SK-N-SH (cell line): Measurements from ENCODE around the gene SP100. TPM values are rescaled to one million over a fixed set of nuclear protein-coding genes. Genes with fewer than 3 reads are reported as not detected.
"Not testable (repeated sequence)": the region's sequence is repeated elsewhere in the genome, so short reads cannot be mapped to it uniquely, and the experiment has no call there.

Experiments used
- CTCF ChIA-PET: fragments of 300-600, 350-600 bp; formaldehyde crosslinking; extraction: SDS; loops from one replicate; lab custom pipeline; 2021; lab: Yijun Ruan, JAX
- POLR2A ChIA-PET: fragments of 350-600 bp; sonication (Branson Sonifier 250); formaldehyde crosslinking; extraction: SDS; loops from one replicate; lab custom pipeline; 2020; ENCODE audit warnings: antibody characterized with exemption, inconsistent platforms; lab: Yijun Ruan, JAX
- DNase-seq: peaks from one replicate; pipeline ENCODE4 v3.0.0; 2012
- H2AFZ ChIP-seq: fragments of 200-600 bp; sonication (generic); 2 replicates; pipeline ENCODE4 v1.8.1; 2016; ENCODE audit warnings: antibody characterized with exemption, mild to moderate bottlenecking, low read depth
- H3F3A ChIP-seq: fragments of 200-600 bp; sonication (generic); replicated peaks from 2 replicates; pipeline ENCODE3; 2016; ENCODE audit warnings: antibody characterized with exemption, mild to moderate bottlenecking; ENCODE audit not compliant: insufficient read depth
- H3K27ac ChIP-seq, 2 experiments: fragments of 200-500 bp in 1 of 2; fragments of 200-600 bp in 1 of 2; sonication (Bioruptor generic) in 1 of 2; sonication (generic), shearing (Covaris generic) in 1 of 2; 2 replicates each; pipeline versions ENCODE4 v1.5.1 to v1.6.1; 2014 to 2016; ENCODE audit warnings: low read depth in 2 of 2, inconsistent platforms in 1 of 2, low read length in 1 of 2, mild to moderate bottlenecking in 1 of 2, mixed read lengths in 1 of 2
- H3K27me3 ChIP-seq: fragments of 200-600 bp; sonication (generic), shearing (Covaris generic); 2 replicates; pipeline ENCODE4 v1.6.1; 2016; ENCODE audit warnings: mixed run types; ENCODE audit not compliant: insufficient read depth
- H3K36me3 ChIP-seq, 2 experiments: fragments of 200-500 bp in 1 of 2; fragments of 200-600 bp in 1 of 2; sonication (Bioruptor generic) in 1 of 2; sonication (generic) in 1 of 2; replicated peaks in 1 of 2; 2 replicates each; pipeline versions ENCODE3 to v1.5.1; 2014 to 2016; ENCODE audit warnings: low read length in 1 of 2, mild to moderate bottlenecking in 1 of 2; ENCODE audit not compliant: insufficient read depth in 2 of 2, control insufficient read depth in 1 of 2
- H3K4me1 ChIP-seq, 2 experiments: fragments of 200-500 bp in 1 of 2; fragments of 200-600 bp in 1 of 2; sonication (Bioruptor generic) in 1 of 2; sonication (generic), shearing (Covaris generic) in 1 of 2; 2 replicates each; pipeline versions ENCODE4 v1.5.1 to v1.6.1; 2014 to 2016; ENCODE audit warnings: low read depth in 1 of 2, low read length in 1 of 2, mixed run types in 1 of 2; ENCODE audit not compliant: insufficient read depth in 2 of 2, control insufficient read depth in 1 of 2
- H3K4me2 ChIP-seq: fragments of 200-600 bp; sonication (generic), shearing (Covaris generic); 2 replicates; pipeline ENCODE4 v1.6.1; 2017; ENCODE audit warnings: mixed run types
- H3K4me3 ChIP-seq, 2 experiments: fragments of 200-500 bp in 1 of 2; fragments of 200-600 bp in 1 of 2; sonication (Bioruptor generic) in 1 of 2; sonication (generic), shearing (Covaris generic) in 1 of 2; 2 replicates each; pipeline versions ENCODE4 v1.5.1 to v1.8.1; 2014 to 2016; ENCODE audit warnings: low read depth in 2 of 2, inconsistent platforms in 1 of 2, low read length in 1 of 2, mild to moderate bottlenecking in 1 of 2, mixed read lengths in 1 of 2, moderate library complexity in 1 of 2
- H3K79me2 ChIP-seq: fragments of 200-600 bp; sonication (generic); 2 replicates; pipeline ENCODE4 v1.8.1; 2017; ENCODE audit warnings: mild to moderate bottlenecking; ENCODE audit not compliant: insufficient read depth
- H3K9ac ChIP-seq: fragments of 200-600 bp; sonication (generic); 2 replicates; pipeline ENCODE4 v1.6.1; 2017; ENCODE audit warnings: mixed run types
- H3K9me2 ChIP-seq: fragments of 200-600 bp; sonication (generic); 2 replicates; pipeline ENCODE4 v1.6.1; 2017; ENCODE audit warnings: mixed run types
- H3K9me3 ChIP-seq: fragments of 200-600 bp; sonication (generic); 2 replicates; pipeline ENCODE4 v1.6.1; 2017; ENCODE audit warnings: mixed run types, mild to moderate bottlenecking, moderate library complexity
- H4K20me1 ChIP-seq: fragments of 200-600 bp; sonication (generic); 2 replicates; pipeline ENCODE4 v1.6.1; 2017; ENCODE audit warnings: mild to moderate bottlenecking, mixed run types; ENCODE audit not compliant: insufficient read depth
- ELF1 ChIP-seq: IDR thresholded peaks from 2 replicates; pipeline ENCODE4 v1.4.0; 2012
- EP300 ChIP-seq, 2 experiments: IDR thresholded peaks; 2 replicates each; pipeline versions ENCODE4 v1.4.0 to v1.6.1; 2012; ENCODE audit warnings: borderline replicate concordance in 1 of 2, low read depth in 1 of 2, low read length in 1 of 2
- EZH2phosphoT487 ChIP-seq: fragments of 200-600 bp; sonication (generic); IDR thresholded peaks from 2 replicates; pipeline ENCODE4 v1.6.1; 2017; ENCODE audit warnings: low read depth, mixed run types, mild to moderate bottlenecking, antibody characterized with exemption, moderate library complexity, borderline replicate concordance
- FOSL2 ChIP-seq: IDR thresholded peaks from 2 replicates; pipeline ENCODE4 v1.4.0; 2012; ENCODE audit warnings: low read depth, mild to moderate bottlenecking, moderate library complexity, borderline replicate concordance
- FOXJ3 ChIP-seq: sonication (generic); formaldehyde crosslinking; IDR thresholded peaks from 2 replicates; pipeline ENCODE4 v1.5.1; 2020; ENCODE audit warnings: mild to moderate bottlenecking, missing genetic modification reagents
- GABPA ChIP-seq: IDR thresholded peaks from 2 replicates; pipeline ENCODE4 v1.4.0; 2012; ENCODE audit warnings: low read depth, mild to moderate bottlenecking
- GATA2 ChIP-seq: sonication (generic); formaldehyde crosslinking; IDR thresholded peaks from 2 replicates; pipeline ENCODE4 v1.5.0; 2020; ENCODE audit warnings: mild to moderate bottlenecking, missing genetic modification reagents
- JUND ChIP-seq: IDR thresholded peaks from 2 replicates; pipeline ENCODE4 v1.4.0; 2012
- MAX ChIP-seq: IDR thresholded peaks from 2 replicates; pipeline ENCODE4 v1.4.0; 2012; ENCODE audit warnings: low read depth
- MEF2A ChIP-seq: IDR thresholded peaks from 2 replicates; pipeline ENCODE4 v1.4.0; 2012; ENCODE audit warnings: low read depth, borderline replicate concordance
- NFIC ChIP-seq: IDR thresholded peaks from 2 replicates; pipeline ENCODE4 v1.4.0; 2012; ENCODE audit warnings: borderline replicate concordance
- NRF1 ChIP-seq: IDR thresholded peaks from 2 replicates; pipeline ENCODE4 v1.6.1; 2012; ENCODE audit warnings: low read depth, mild to moderate bottlenecking, low read length
- POLR2AphosphoS5 ChIP-seq: IDR thresholded peaks from 2 replicates; pipeline ENCODE4 v1.6.1; 2012; ENCODE audit warnings: low read depth, low read length
- RCOR1 ChIP-seq: fragments of 150-350 bp; IDR thresholded peaks from 2 replicates; pipeline ENCODE4 v1.6.1; 2017; ENCODE audit warnings: antibody characterized with exemption, low read length
- REST ChIP-seq: IDR thresholded peaks from 2 replicates; pipeline ENCODE4 v1.6.1; 2012; ENCODE audit warnings: mild to moderate bottlenecking, low read depth, low read length, moderate library complexity
- RFX5 ChIP-seq: IDR thresholded peaks from 2 replicates; pipeline ENCODE4 v1.6.1; 2012; ENCODE audit warnings: mild to moderate bottlenecking, improper control_type of control experiment, low read length
- RXRA ChIP-seq: IDR thresholded peaks from 2 replicates; pipeline ENCODE4 v1.4.0; 2012; ENCODE audit warnings: low read depth, mild to moderate bottlenecking, borderline replicate concordance
- SIN3A ChIP-seq: IDR thresholded peaks from 2 replicates; pipeline ENCODE4 v1.6.1; 2012; ENCODE audit warnings: low read depth, mild to moderate bottlenecking, low read length, moderate library complexity, borderline replicate concordance
- SMC3 ChIP-seq: IDR thresholded peaks from 2 replicates; pipeline ENCODE4 v1.6.1; 2012; ENCODE audit warnings: low read depth, low read length, improper control_type of control experiment
- TAF1 ChIP-seq: IDR thresholded peaks from 2 replicates; pipeline ENCODE4 v1.6.1; 2012; ENCODE audit warnings: low read depth, mild to moderate bottlenecking, low read length, moderate library complexity, borderline replicate concordance
- USF2 ChIP-seq: fragments of 150-350 bp; IDR thresholded peaks from 2 replicates; pipeline ENCODE4 v1.6.1; 2017; ENCODE audit warnings: antibody characterized with exemption, low read length, low read depth, borderline replicate concordance
- WGBS: methylation state at CpG from one replicate; pipeline ENCODE4 v1.1.6; 2017; ENCODE audit warnings: low lambda C conversion rate; 5-methylcytosine and 5-hydroxymethylcytosine counted together
- polyA plus RNA-seq, 3 experiments: library from polyadenylated mRNA; depleted of rRNA; stranded (reverse); fragments of >200 nt; gene quantifications; 2 replicates each; pipeline ENCODE4 v1.2.3, GENCODE V29; 2012

SP100 gene
- polyA plus RNA-seq, 1 of the 3 experiments (the other 2 are of a cell fraction), result 38.1 TPM

- ChIA-PET POLR2A (no interaction called here), CTCF (no interaction called here)
- WGBS, result 78% methylated on average over 7 of the region's 7 CpGs
- no peak for TF ChIP-seq EZH2phosphoT487
- no peak for TF ChIP-seq MEF2A
- TF ChIP-seq ELF1, result no peak
- TF ChIP-seq EP300 (IDR thresholded peaks at IDR 0.05; ENCODE audit: borderline replicate concordance in 1 of 2, low read depth in 1 of 2, low read length in 1 of 2), result no peak
- TF ChIP-seq GABPA, result no peak
- Histone ChIP-seq H3K27me3 (no peaks in the 10 kb centered on the region), H3K79me2 (no peaks in the 10 kb centered on the region), H3K9me3 (0 out of 2 replicates have a peak, but pooled peaks cover 4% of the 10 kb centered on the region), H3K4me1 (no peaks in the 10 kb centered on the region), H2AFZ (no peak overlapping the region), H3K36me3 (peaks cover 20 to 54% of the 10 kb centered on the region in 2 experiments), H3K9ac (no peak overlapping the region), H3F3A (no peaks in the 10 kb centered on the region), H3K27ac (no peak overlapping the region), H3K9me2 (no peaks in the 10 kb centered on the region), H3K4me3 (no peak overlapping the region), H4K20me1 (no peaks in the 10 kb centered on the region), H3K4me2 (no peak overlapping the region)
- no peak for DNase-seq
Measured at GRCh38 chr2:230400041-230400440, 16.0 kb upstream of the SP100 start.

GRCh38 chr2:230400454-230400853, 15.5 kb upstream of the SP100 start:
- H3K9me2 ChIP-seq, result no peaks in the 10 kb centered on the region
- DNase-seq, result no peak
- WGBS, result 73% methylated on average over 3 of the region's 5 CpGs
- no peak for TF ChIP-seq FOXJ3
- no peak for TF ChIP-seq GABPA
- no peak for TF ChIP-seq POLR2AphosphoS5
- TF ChIP-seq RXRA, result no peak
- no peak for TF ChIP-seq NRF1
- TF ChIP-seq JUND, result no peak
- no peak for TF ChIP-seq NFIC
- no peak for TF ChIP-seq GATA2 (CRISPR knock-in tag)
- no peak for TF ChIP-seq RFX5
- TF ChIP-seq RCOR1, result no peak
- no peak for TF ChIP-seq TAF1
- TF ChIP-seq EP300 (IDR thresholded peaks at IDR 0.05; ENCODE audit: borderline replicate concordance in 1 of 2, low read depth in 1 of 2, low read length in 1 of 2), result no peak
- no peak for TF ChIP-seq MEF2A
- TF ChIP-seq REST, result no peak
- no peak for TF ChIP-seq SMC3
- TF ChIP-seq FOSL2, result no peak
- no peak for TF ChIP-seq SIN3A
- TF ChIP-seq USF2, result no peak
- no peak for TF ChIP-seq MAX
- TF ChIP-seq, all 33 proteins: peak for 0
- ChIA-PET CTCF (no interaction called here), POLR2A (no interaction called here)
- Histone ChIP-seq H3K27me3 (no peaks in the 10 kb centered on the region), H4K20me1 (no peaks in the 10 kb centered on the region), H3F3A (no peaks in the 10 kb centered on the region), H3K4me2 (no peak overlapping the region), H3K9ac (no peak overlapping the region), H3K79me2 (no peaks in the 10 kb centered on the region), H3K4me3 (no peak overlapping the region), H3K4me1 (no peaks in the 10 kb centered on the region), H2AFZ (no peak overlapping the region), H3K36me3 (peaks cover 20 to 49% of the 10 kb centered on the region in 2 experiments), H3K27ac (no peak overlapping the region), H3K9me3 (0 out of 2 replicates have a peak, but pooled peaks cover 4% of the 10 kb centered on the region)

GRCh38 chr2:230401026-230401425, 15.0 kb upstream of the SP100 start:
- POLR2A ChIA-PET, H2AFZ ChIP-seq, H3K4me3 ChIP-seq, H3K27ac ChIP-seq, CTCF ChIA-PET, H4K20me1 ChIP-seq, H3K9me3 ChIP-seq, H3K9ac ChIP-seq, H3K4me2 ChIP-seq, H3F3A ChIP-seq, DNase-seq, H3K9me2 ChIP-seq, H3K4me1 ChIP-seq, H3K27me3 ChIP-seq, H3K79me2 ChIP-seq: not testable (repeated sequence)
- H3K36me3 ChIP-seq, result peaks cover 20 to 45% of the 10 kb centered on the region in 2 experiments
- WGBS, result 95% methylated on average over 2 of the region's 6 CpGs
